OCI-LY7 (cell line): ENCODE results near the gene ALG1.

Experiments used
- EZH2phosphoT487 ChIP-seq: fragments of 200-600 bp; sonication (generic); IDR thresholded peaks from 2 replicates; pipeline ENCODE4 v1.6.1; 2018; ENCODE audit warnings: low read depth, borderline replicate concordance, mild to moderate bottlenecking, mixed run types, antibody characterized with exemption, low read length, moderate library complexity, mixed read lengths
- TF ChIP-seq, protein P1 (sequence below): fragments of 200-600 bp; sonication (generic); conservative IDR thresholded peaks from 2 replicates; pipeline ENCODE4 v1.5.1; 2014; ENCODE audit warnings: mild to moderate bottlenecking, antibody characterized with exemption, low read length, moderate library complexity, mixed read lengths

DNA sequence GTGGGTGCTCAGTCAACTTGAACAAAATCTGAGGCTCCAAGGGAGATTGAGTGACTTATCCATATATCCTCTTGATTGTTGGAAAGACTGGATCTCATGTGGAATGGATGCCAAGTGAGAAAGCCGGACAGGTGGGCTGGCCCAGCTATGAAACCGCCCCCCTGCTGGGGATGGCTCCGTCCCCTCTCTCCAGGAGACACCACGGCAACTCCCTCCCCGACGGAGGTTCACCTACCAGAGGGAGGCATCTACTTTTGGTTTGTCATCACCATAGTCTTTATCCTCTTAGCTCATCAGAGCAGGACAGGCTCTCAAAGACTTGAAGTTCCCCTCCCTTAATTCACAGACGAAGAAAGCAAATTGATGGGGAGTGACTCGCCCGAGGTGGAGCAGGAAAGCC, 1.8 kb upstream of the ALG1 start:
- TF ChIP-seq, protein P1, sequence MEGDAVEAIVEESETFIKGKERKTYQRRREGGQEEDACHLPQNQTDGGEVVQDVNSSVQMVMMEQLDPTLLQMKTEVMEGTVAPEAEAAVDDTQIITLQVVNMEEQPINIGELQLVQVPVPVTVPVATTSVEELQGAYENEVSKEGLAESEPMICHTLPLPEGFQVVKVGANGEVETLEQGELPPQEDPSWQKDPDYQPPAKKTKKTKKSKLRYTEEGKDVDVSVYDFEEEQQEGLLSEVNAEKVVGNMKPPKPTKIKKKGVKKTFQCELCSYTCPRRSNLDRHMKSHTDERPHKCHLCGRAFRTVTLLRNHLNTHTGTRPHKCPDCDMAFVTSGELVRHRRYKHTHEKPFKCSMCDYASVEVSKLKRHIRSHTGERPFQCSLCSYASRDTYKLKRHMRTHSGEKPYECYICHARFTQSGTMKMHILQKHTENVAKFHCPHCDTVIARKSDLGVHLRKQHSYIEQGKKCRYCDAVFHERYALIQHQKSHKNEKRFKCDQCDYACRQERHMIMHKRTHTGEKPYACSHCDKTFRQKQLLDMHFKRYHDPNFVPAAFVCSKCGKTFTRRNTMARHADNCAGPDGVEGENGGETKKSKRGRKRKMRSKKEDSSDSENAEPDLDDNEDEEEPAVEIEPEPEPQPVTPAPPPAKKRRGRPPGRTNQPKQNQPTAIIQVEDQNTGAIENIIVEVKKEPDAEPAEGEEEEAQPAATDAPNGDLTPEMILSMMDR: no peak
- TF ChIP-seq EZH2phosphoT487: no peak
